Uterus (tissue), 2 donors: ENCODE data around the gene POLA2.

Source experiments
- POLR2A ChIP-seq, 2 donors: fragments of 450-650 bp; IDR thresholded peaks; one replicate each; pipeline ENCODE4 v1.6.1; 2016; ENCODE audit warnings: antibody characterized with exemption in 2 of 2, mild to moderate bottlenecking in 1 of 2, moderate library complexity in 1 of 2
- TF ChIP-seq, protein P1 (sequence below), 4 experiments: fragments of 200-600 bp in 2 of 4; fragments of 450-650 bp in 2 of 4; sonication (generic) in 2 of 4; IDR thresholded peaks; one replicate each; pipeline ENCODE4 v1.5.1; 2016 to 2019; ENCODE audit warnings: antibody characterized with exemption in 4 of 4, mild to moderate bottlenecking in 2 of 4, moderate library complexity in 1 of 4

DNA sequence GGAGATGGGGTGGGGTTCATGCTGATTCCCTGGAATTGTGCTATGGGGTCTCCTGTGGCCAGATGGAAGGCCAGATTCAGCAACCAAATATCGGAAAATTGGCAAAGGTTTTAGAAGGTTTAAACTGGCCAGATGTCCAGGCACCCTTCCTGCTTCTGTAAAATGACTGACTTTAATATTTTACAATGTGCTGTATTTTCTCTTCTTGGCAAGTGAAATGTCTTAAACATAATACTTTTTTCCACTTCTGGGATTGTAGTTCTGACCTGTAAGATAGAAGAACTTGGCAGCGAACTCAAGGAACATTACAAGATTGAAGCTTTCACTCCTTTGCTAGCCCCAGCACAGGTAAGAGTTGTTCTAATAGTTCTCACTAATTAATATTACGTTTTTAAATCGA is 17.5 kb downstream of the POLA2 start:
- TF ChIP-seq, protein P1, sequence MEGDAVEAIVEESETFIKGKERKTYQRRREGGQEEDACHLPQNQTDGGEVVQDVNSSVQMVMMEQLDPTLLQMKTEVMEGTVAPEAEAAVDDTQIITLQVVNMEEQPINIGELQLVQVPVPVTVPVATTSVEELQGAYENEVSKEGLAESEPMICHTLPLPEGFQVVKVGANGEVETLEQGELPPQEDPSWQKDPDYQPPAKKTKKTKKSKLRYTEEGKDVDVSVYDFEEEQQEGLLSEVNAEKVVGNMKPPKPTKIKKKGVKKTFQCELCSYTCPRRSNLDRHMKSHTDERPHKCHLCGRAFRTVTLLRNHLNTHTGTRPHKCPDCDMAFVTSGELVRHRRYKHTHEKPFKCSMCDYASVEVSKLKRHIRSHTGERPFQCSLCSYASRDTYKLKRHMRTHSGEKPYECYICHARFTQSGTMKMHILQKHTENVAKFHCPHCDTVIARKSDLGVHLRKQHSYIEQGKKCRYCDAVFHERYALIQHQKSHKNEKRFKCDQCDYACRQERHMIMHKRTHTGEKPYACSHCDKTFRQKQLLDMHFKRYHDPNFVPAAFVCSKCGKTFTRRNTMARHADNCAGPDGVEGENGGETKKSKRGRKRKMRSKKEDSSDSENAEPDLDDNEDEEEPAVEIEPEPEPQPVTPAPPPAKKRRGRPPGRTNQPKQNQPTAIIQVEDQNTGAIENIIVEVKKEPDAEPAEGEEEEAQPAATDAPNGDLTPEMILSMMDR (IDR thresholded peaks at IDR 0.05), result no peak
- no peak for TF ChIP-seq POLR2A (IDR thresholded peaks at IDR 0.05)
